B cell (primary cell): ENCODE results near the gene ZDHHC14. TPM values are rescaled to one million over a fixed set of nuclear protein-coding genes. Genes with fewer than 3 reads are reported as not detected.
"Not testable (repeated sequence)": the region's sequence is repeated elsewhere in the genome, so short reads cannot be mapped to it uniquely, and the experiment has no call there.

Experiments
- ATAC-seq: fragments of 200-7000 bp; cut with Tn5 transposase; one replicate; pipeline ENCODE4 v1.10.0; 2021; ENCODE audit warnings: low read depth, mild to moderate bottlenecking, moderate number of reproducible peaks, moderate library complexity
- CTCF ChIA-PET: fragments of 350-600 bp; sonication (Branson Sonifier 250); formaldehyde crosslinking; loops from one replicate; lab custom pipeline; 2021; ENCODE audit warnings: antibody characterized with exemption, inconsistent platforms; lab: Charles Lee
- POLR2A ChIA-PET: fragments of 350-600 bp; sonication (Branson Sonifier 250); formaldehyde crosslinking; loops from one replicate; lab custom pipeline; 2021; ENCODE audit warnings: antibody characterized with exemption; lab: Charles Lee
- DNase-seq: peaks from one replicate; pipeline ENCODE4 v3.0.0; 2013
- H2AFZ ChIP-seq: 2 replicates; pipeline ENCODE4 v1.6.1; 2012; ENCODE audit warnings: mild to moderate bottlenecking, low read depth, low read length; ENCODE audit not compliant: insufficient read depth, poor library complexity, severe bottlenecking
- H3K27ac ChIP-seq, 2 donors: 1 replicate in 1 of 2; 2 replicates in 1 of 2; pipeline ENCODE4 v1.5.1; 2012 to 2013; ENCODE audit warnings: low read length in 2 of 2, mild to moderate bottlenecking in 2 of 2, moderate library complexity in 1 of 2
- H3K27me3 ChIP-seq, 4 experiments: fragments of 200-600 bp in 1 of 4; sonication (generic) in 1 of 4; replicated peaks in 1 of 4; 1 replicate in 2 of 4; 2 replicates in 2 of 4; pipeline versions ENCODE4 v1.6.1 to v1.7.0; 2013 to 2016; ENCODE audit warnings: low read length in 3 of 4, mild to moderate bottlenecking in 2 of 4, mixed read lengths in 1 of 4, moderate library complexity in 1 of 4; ENCODE audit not compliant: insufficient read depth in 4 of 4, control insufficient read depth in 3 of 4; ENCODE audit errors: control extremely low read depth in 1 of 4
- H3K36me3 ChIP-seq, 2 experiments: replicated peaks in 1 of 2; 1 replicate in 1 of 2; 2 replicates in 1 of 2; pipeline versions ENCODE4 v1.6.1 to v1.7.1; 2013; ENCODE audit warnings: low read length in 1 of 2; ENCODE audit not compliant: insufficient read depth in 2 of 2, control insufficient read depth in 1 of 2; ENCODE audit errors: control extremely low read depth in 1 of 2, extremely low read depth in 1 of 2
- H3K4me1 ChIP-seq, 2 donors: fragments of 200-600 bp in 1 of 2; sonication (generic) in 1 of 2; 1 replicate in 1 of 2; 2 replicates in 1 of 2; pipeline versions ENCODE4 v1.5.1 to v1.6.1; 2013 to 2017; ENCODE audit warnings: low read length in 2 of 2; ENCODE audit not compliant: control insufficient read depth in 2 of 2, insufficient read depth in 2 of 2
- H3K4me2 ChIP-seq: replicated peaks from 2 replicates; pipeline ENCODE3; 2012; ENCODE audit warnings: mild to moderate bottlenecking, low read depth, low read length; ENCODE audit not compliant: poor library complexity, severe bottlenecking
- H3K4me3 ChIP-seq, 5 experiments: fragments of 200-600 bp in 1 of 5; sonication (generic) in 1 of 5; 1 replicate in 3 of 5; 2 replicates in 2 of 5; pipeline versions ENCODE4 v1.5.1 to v1.7.0; 2011 to 2016; ENCODE audit warnings: low read length in 4 of 5, mild to moderate bottlenecking in 4 of 5, low read depth in 2 of 5, control low read depth in 1 of 5, moderate library complexity in 1 of 5; ENCODE audit not compliant: insufficient read depth in 1 of 5; ENCODE audit errors: control extremely low read depth in 1 of 5, extremely low read depth in 1 of 5
- H3K79me2 ChIP-seq: fragments of 200-600 bp; sonication (generic); one replicate; pipeline ENCODE4 v1.6.0; 2016; ENCODE audit warnings: low read length; ENCODE audit not compliant: control insufficient read depth, insufficient read depth
- H3K9ac ChIP-seq: fragments of 200-600 bp; sonication (generic); 2 replicates; pipeline ENCODE4 v1.6.1; 2017; ENCODE audit warnings: mild to moderate bottlenecking, low read length, moderate library complexity
- H3K9me3 ChIP-seq, 3 donors: one replicate each; pipeline versions ENCODE4 v1.6.1 to v1.7.1; 2013; ENCODE audit warnings: low read length in 2 of 3; ENCODE audit not compliant: control insufficient read depth in 2 of 3, insufficient read depth in 1 of 3; ENCODE audit errors: control extremely low read depth in 1 of 3
- H4K20me1 ChIP-seq: 2 replicates; pipeline ENCODE4 v1.6.0; 2012; ENCODE audit warnings: mild to moderate bottlenecking, low read length; ENCODE audit not compliant: insufficient read depth, control insufficient read depth, poor library complexity, severe bottlenecking
- H3K27ac Mint-ChIP-seq: one replicate; pipeline ENCODE4 v1.8.0; 2021; ENCODE audit warnings: mixed read lengths
- H3K27me3 Mint-ChIP-seq: one replicate; pipeline ENCODE4 v1.8.0; 2021; ENCODE audit warnings: mixed read lengths
- H3K4me1 Mint-ChIP-seq: one replicate; pipeline ENCODE4 v1.8.0; 2021; ENCODE audit warnings: mixed read lengths
- H3K4me3 Mint-ChIP-seq: one replicate; pipeline ENCODE4 v1.8.0; 2021; ENCODE audit warnings: mixed read lengths
- H3K9me3 Mint-ChIP-seq: one replicate; pipeline ENCODE4 v1.8.0; 2022; ENCODE audit warnings: mixed read lengths; ENCODE audit not compliant: insufficient read depth
- CTCF ChIP-seq: fragments of 200-600 bp; IDR thresholded peaks from one replicate; pipeline ENCODE4 v1.8.0; 2022; ENCODE audit warnings: antibody characterized with exemption, mild to moderate bottlenecking
- EZH2 ChIP-seq: IDR thresholded peaks from 2 replicates; pipeline ENCODE4 v1.6.1; 2012; ENCODE audit warnings: borderline replicate concordance, low read depth, mild to moderate bottlenecking, moderate library complexity, low read length; ENCODE audit not compliant: insufficient read depth, poor library complexity, severe bottlenecking
- WGBS: methylation state at CpG from one replicate; pipeline ENCODE4 v1.1.5; 2013; ENCODE audit warnings: missing lambda C conversion rate; ENCODE audit not compliant: insufficient coverage; 5-methylcytosine and 5-hydroxymethylcytosine counted together
- intact Hi-C: fragments of 100-400 bp; cut with micrococcal nuclease; formaldehyde crosslinking; loops from one replicate; pipeline ENCODE4 v1.10.0; 2022
- polyA plus RNA-seq: library from polyadenylated mRNA; depleted of rRNA; stranded (reverse); fragments of >200 nt; gene quantifications from 2 replicates; pipeline ENCODE4 v1.2.3, GENCODE V29; 2012
- total RNA-seq, 2 donors: library from RNA; stranded (reverse); fragments of 120-200 nt in 1 of 2; gene quantifications; 1 replicate in 1 of 2; 2 replicates in 1 of 2; pipeline versions ENCODE4 v1.2.3 to v1.2.4, GENCODE V29; 2013 to 2022

Gene ZDHHC14
- total and polyA plus RNA-seq, 2 donors (not counting 1 experiment from before 2014, with no cell fraction given) = 8.8 to 50.4 TPM

- no peaks in the 10 kb centered on the region for H3K27me3 Mint-ChIP-seq
- H3K27ac ChIP-seq = no peak overlapping the region
- POLR2A ChIA-PET = no interaction called here
- peaks cover 7% of the 10 kb centered on the region for H3K9me3 Mint-ChIP-seq
- peaks cover 0 to 9% (median 8%) of the 10 kb centered on the region in 3 donors for H3K9me3 ChIP-seq
- no peaks in the 10 kb centered on the region for H3K27me3 ChIP-seq
- H3K79me2 ChIP-seq = peaks cover 4% of the 10 kb centered on the region
- DNase-seq (no peak), ATAC-seq (no peak)
- H3K4me3 ChIP-seq = no peak overlapping the region
- H3K4me3 Mint-ChIP-seq = no peak overlapping the region
- H3K27ac Mint-ChIP-seq = peak overlapping the region; percentile 33
- 100% methylated on average over 7 of the region's 9 CpGs for WGBS
- H3K9ac ChIP-seq = no peak overlapping the region
- no peak overlapping the region for H2AFZ ChIP-seq
- no peak for TF ChIP-seq CTCF
- no peak for TF ChIP-seq EZH2
- intact Hi-C loops = no loop called here
- H3K4me1 Mint-ChIP-seq = peaks cover 57% of the 10 kb centered on the region
- H3K4me2 ChIP-seq = no peak overlapping the region
- CTCF ChIA-PET = interaction anchor here (0.6 to 0.8 kb wide), 2 partner anchors 13 to 671 kb away, joined by 3 to 4 read pairs; no protein-coding TSS in a partner anchor
- H4K20me1 ChIP-seq = no peaks in the 10 kb centered on the region
- peaks cover 23 to 36% of the 10 kb centered on the region in 2 donors for H3K4me1 ChIP-seq
- H3K36me3 ChIP-seq = no peaks in the 10 kb centered on the region
Observed at GRCh38 chr6:157575436-157576145, 194.6 kb downstream of the ZDHHC14 start.

GRCh38 chr6:157576991-157577390 is 196.0 kb downstream of the ZDHHC14 start:
- H3K9me3 Mint-ChIP-seq, H4K20me1 ChIP-seq, POLR2A ChIA-PET, H3K4me3 Mint-ChIP-seq, intact Hi-C loops, H3K36me3 ChIP-seq, H2AFZ ChIP-seq, H3K4me2 ChIP-seq, H3K27me3 ChIP-seq, ATAC-seq, DNase-seq, H3K27ac ChIP-seq, H3K4me3 ChIP-seq, H3K27me3 Mint-ChIP-seq, H3K9ac ChIP-seq: not testable (repeated sequence)
- peaks cover 9 to 22% of the 10 kb centered on the region in 2 donors for H3K4me1 ChIP-seq
- Mint-ChIP-seq H3K4me1 (peaks cover 47% of the 10 kb centered on the region), H3K27ac (peak overlapping the region; percentile 48)
- H3K9me3 ChIP-seq = peaks cover 0 to 13% (median 12%) of the 10 kb centered on the region in 3 donors
- CTCF ChIA-PET = interaction anchor here (1.4 kb wide), 1 partner anchor 15 kb away, joined by 3 read pairs; no protein-coding TSS in a partner anchor
- H3K79me2 ChIP-seq = peaks cover 11% of the 10 kb centered on the region

- DNase-seq, CTCF ChIA-PET, H3K4me2 ChIP-seq, ATAC-seq, H3K4me3 Mint-ChIP-seq, H3K27ac ChIP-seq, H3K27me3 ChIP-seq, H3K27me3 Mint-ChIP-seq, H2AFZ ChIP-seq, intact Hi-C loops, H3K9ac ChIP-seq, H3K36me3 ChIP-seq, H3K27ac Mint-ChIP-seq, H4K20me1 ChIP-seq, H3K4me3 ChIP-seq, POLR2A ChIA-PET: not testable (repeated sequence)
- Histone ChIP-seq H3K79me2 (peaks cover 11% of the 10 kb centered on the region), H3K9me3 (peaks cover 0 to 21% (median 14%) of the 10 kb centered on the region in 3 donors), H3K4me1 (peaks cover 5 to 13% of the 10 kb centered on the region in 2 donors)
- Mint-ChIP-seq H3K9me3 (peaks cover 13% of the 10 kb centered on the region), H3K4me1 (peaks cover 46% of the 10 kb centered on the region)
- WGBS = 50% methylated on average over 2 of the region's 2 CpGs
Observed at GRCh38 chr6:157578527-157578926, 197.5 kb downstream of the ZDHHC14 start.
